Naive B cell (primary cell): ENCODE measurements around the gene ATF6. TPM values are rescaled to one million over a fixed set of nuclear protein-coding genes. Genes with fewer than 3 reads are reported as not detected.

ENCODE experiments used
- ATAC-seq, 2 donors: fragments of 150-1000 bp; cut with Tn5 transposase; 2 replicates each; pipeline ENCODE4 v1.10.0; 2021; ENCODE audit warnings: low read depth in 2 of 2, mild to moderate bottlenecking in 2 of 2, moderate library complexity in 2 of 2
- DNase-seq: peaks from one replicate; pipeline ENCODE4 v3.0.0; 2022
- H3K27ac Mint-ChIP-seq, 6 donors: one replicate each; pipeline ENCODE4 v1.8.0; 2020 to 2022; ENCODE audit warnings: mild to moderate bottlenecking in 6 of 6, mixed read lengths in 6 of 6, moderate library complexity in 5 of 6, inconsistent platforms in 2 of 6
- H3K27me3 Mint-ChIP-seq, 3 donors: one replicate each; pipeline ENCODE4 v1.8.0; 2021 to 2022; ENCODE audit warnings: mixed read lengths in 3 of 3, mild to moderate bottlenecking in 1 of 3
- H3K36me3 Mint-ChIP-seq, 2 donors: one replicate each; pipeline ENCODE4 v1.8.0; 2020 to 2022; ENCODE audit warnings: mixed read lengths in 2 of 2, inconsistent platforms in 1 of 2, mild to moderate bottlenecking in 1 of 2
- H3K4me1 Mint-ChIP-seq, 3 donors: one replicate each; pipeline ENCODE4 v1.8.0; 2020 to 2022; ENCODE audit warnings: mixed read lengths in 3 of 3, inconsistent platforms in 1 of 3, mild to moderate bottlenecking in 1 of 3, moderate library complexity in 1 of 3
- H3K4me3 Mint-ChIP-seq, 8 donors: one replicate each; pipeline ENCODE4 v1.8.0; 2020 to 2022; ENCODE audit warnings: mild to moderate bottlenecking in 8 of 8, mixed read lengths in 8 of 8, moderate library complexity in 8 of 8, inconsistent platforms in 2 of 8
- H3K9me3 Mint-ChIP-seq, 7 donors: one replicate each; pipeline ENCODE4 v1.8.0; 2020 to 2022; ENCODE audit warnings: mixed read lengths in 7 of 7, mild to moderate bottlenecking in 5 of 7, inconsistent platforms in 2 of 7, moderate library complexity in 1 of 7
- polyA plus RNA-seq, 6 donors: library from polyadenylated mRNA; unstranded; fragments of 300-500 nt; fragmentation: Illumina TruSeq; gene quantifications; one replicate each; pipeline ENCODE4 v1.2.3, GENCODE V29; 2021; ENCODE audit warnings: low read depth in 6 of 6

The ATF6 gene
- polyA plus RNA-seq, 6 donors from 2014 or later = 12.0 to 15.3 (median 14.3) TPM

GRCh38 chr1:161970633-161971032, 204.5 kb downstream of the ATF6 start:
- H3K27ac Mint-ChIP-seq = peak overlapping the region in 1 of 6 donors; percentile 42

DNA sequence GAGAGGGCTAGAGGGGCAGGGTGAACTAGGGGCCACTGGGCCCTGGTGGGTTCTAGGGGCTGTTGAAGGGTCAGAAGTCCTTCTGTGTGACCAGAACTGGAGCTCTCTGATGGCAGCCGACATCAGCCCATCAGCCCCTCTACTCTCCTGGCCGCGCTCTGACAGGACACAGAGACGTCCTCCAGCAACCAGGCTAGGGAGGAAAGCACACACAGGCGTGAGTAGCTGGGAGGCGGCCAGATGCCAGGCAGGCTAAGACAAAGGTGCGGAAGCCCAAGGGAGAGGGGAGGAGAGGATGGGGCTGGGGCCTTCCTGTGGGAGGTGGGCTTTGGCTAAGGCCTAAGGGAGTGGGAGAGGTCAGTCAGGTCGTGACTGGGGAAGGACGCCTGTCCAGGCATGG, 206.7 kb downstream of the ATF6 start:
- Mint-ChIP-seq H3K4me1 (peaks cover 0 to 16% (median 0%) of the 10 kb centered on the region in 3 donors), H3K9me3 (no peaks in the 10 kb centered on the region), H3K27ac (peak overlapping the region in 1 of 6 donors; percentile 33), H3K4me3 (no peak overlapping the region), H3K36me3 (peaks cover 0 to under 1% of the 10 kb centered on the region in 2 donors), H3K27me3 (no peaks in the 10 kb centered on the region)
- DNase-seq = no peak
- ATAC-seq = no peak

More at GRCh38 chr1:161970633-161971032, 204.5 kb downstream of the ATF6 start:
- Mint-ChIP-seq H3K9me3 (no peaks in the 10 kb centered on the region), H3K4me3 (no peak overlapping the region), H3K4me1 (peaks cover 0 to 16% (median 0%) of the 10 kb centered on the region in 3 donors), H3K36me3 (peaks cover 5 to 14% of the 10 kb centered on the region in 2 donors), H3K27me3 (no peaks in the 10 kb centered on the region)
- DNase-seq (no peak), ATAC-seq (no peak)

DNA sequence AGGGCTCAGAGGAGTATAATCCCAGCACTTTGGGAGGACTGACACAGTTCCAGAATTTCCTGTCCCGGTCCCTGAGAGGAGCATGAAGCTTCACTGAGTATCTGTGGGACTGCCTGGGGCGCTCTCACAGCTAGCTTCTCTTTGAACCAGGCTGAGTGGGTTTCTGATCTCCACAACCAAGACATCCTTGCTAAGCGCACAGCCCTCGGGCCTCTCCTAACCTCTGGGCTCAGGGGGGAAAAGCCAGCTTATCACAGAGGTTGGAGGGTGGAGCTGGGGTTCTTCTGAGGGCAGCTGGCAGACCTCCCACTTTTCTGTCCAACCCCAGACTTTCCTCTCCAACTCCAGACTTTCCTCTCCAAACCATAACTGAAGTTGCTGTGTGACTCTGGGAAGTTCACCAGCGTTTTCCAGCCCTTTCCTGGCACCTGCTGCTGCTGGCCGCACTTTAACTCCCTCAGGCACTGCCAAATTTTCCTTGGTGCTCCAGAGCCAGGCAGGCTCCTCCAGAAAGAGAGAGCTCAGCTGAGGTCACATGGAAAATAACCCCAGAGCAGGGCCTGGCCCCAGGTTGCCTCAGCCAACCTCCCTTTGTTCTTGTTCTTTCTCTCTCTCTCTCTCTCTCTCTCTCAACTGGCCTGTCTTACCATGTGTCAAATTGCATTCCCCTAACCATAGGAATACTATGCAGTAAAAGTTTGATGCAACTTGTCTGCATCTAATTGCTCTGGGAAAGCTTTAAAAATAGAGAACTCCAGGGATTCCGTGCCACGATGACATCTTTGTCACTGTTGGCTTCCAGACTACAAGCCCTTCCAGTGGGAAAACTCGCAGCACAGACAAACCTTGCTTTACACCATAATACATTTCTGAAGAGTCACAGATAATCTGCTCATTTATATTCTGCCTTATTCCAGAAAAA, 208.1 kb downstream of the ATF6 start:
- Mint-ChIP-seq H3K9me3 (no peaks in the 10 kb centered on the region), H3K4me1 (peaks cover 0 to 14% (median 0%) of the 10 kb centered on the region in 3 donors), H3K4me3 (peak overlapping the region in 1 of 8 donors; percentile 29), H3K27me3 (no peaks in the 10 kb centered on the region), H3K27ac (peak overlapping the region in 1 of 6 donors; percentile 30), H3K36me3 (no peaks in the 10 kb centered on the region)
- ATAC-seq (no peak), DNase-seq (no peak)

GRCh38 chr1:161978011-161978790, 212.1 kb downstream of the ATF6 start:
- H3K4me1 Mint-ChIP-seq = no peaks in the 10 kb centered on the region
- peak overlapping the region in 1 of 6 donors; percentile 25 for H3K27ac Mint-ChIP-seq
- H3K27me3 Mint-ChIP-seq = peaks cover 0 to 19% (median 0%) of the 10 kb centered on the region in 3 donors
- no peaks in the 10 kb centered on the region for H3K9me3 Mint-ChIP-seq
- H3K36me3 Mint-ChIP-seq = no peaks in the 10 kb centered on the region
- peak in 1 of 2 donors; percentile 37 for ATAC-seq
- no peak for DNase-seq
- no peak overlapping the region for H3K4me3 Mint-ChIP-seq

DNA sequence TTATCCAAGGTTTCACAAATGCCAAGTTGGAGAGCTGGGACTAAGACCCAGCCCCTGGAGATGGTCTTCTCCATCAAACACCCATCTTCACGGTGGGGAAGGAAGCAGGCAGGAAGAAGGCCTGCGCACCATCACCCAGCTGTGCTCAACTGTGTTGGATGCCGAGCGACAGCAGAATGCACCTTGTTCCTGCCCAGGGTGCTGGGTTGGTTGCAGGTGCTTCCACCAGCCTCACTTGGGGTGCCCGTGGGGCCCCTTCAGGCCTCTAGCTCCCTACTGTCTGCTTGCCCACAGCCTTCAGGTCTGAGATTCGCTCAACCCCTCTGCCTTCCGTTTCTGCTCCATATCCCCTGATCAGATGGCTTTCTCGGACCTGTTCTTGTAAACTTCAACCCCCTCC, 215.0 kb downstream of the ATF6 start:
- ATAC-seq = no peak
- Mint-ChIP-seq H3K27ac (no peak overlapping the region), H3K36me3 (no peaks in the 10 kb centered on the region), H3K9me3 (peaks cover 0 to 1% (median 0%) of the 10 kb centered on the region in 7 donors), H3K4me3 (no peak overlapping the region), H3K27me3 (peaks cover 4 to 32% (median 6%) of the 10 kb centered on the region in 3 donors), H3K4me1 (no peaks in the 10 kb centered on the region)
- no peak for DNase-seq

DNA sequence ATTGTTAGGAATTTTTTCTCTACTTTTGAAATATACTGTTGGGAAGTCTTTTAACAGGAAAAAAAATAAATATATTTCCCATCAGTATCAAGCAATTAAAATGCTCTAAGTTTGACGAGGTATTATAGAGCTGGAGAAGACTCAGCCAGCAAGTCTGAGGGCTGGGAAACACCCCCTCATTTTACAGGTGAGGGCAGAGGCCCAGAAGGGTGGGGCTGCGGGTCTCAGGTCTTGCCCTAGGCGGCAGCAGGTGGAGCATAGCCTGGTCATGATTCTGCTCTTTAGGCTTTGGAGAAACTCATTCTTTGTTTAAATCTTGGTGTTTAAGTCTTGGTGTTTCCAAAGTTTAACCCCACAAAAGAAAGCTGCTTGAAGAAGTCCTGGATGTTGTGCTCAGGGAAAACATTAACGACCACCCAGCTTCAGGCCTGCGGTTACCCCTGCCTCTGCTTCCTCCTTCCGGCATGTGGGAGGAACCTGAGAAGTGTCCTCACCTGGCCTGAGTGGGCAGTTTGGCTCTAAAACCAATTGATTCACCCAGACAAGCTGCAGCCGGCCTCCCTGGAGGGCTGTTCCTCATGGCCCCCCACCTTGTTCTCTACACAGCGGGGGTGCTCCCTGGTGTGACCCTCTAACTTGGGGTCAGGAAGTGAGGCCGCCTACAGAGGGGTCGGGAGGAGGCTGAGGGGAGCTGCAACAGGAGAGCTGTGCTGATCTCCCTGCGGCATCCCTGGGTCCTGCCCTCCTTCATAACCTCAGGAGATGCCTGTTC, 215.8 kb downstream of the ATF6 start:
- no peak for ATAC-seq
- Mint-ChIP-seq H3K4me3 (no peak overlapping the region), H3K27me3 (peaks cover 4 to 32% (median 6%) of the 10 kb centered on the region in 3 donors), H3K36me3 (peaks cover 0 to under 1% of the 10 kb centered on the region in 2 donors), H3K27ac (no peak overlapping the region), H3K9me3 (peaks cover 0 to 1% (median 0%) of the 10 kb centered on the region in 7 donors), H3K4me1 (no peaks in the 10 kb centered on the region)
- no peak for DNase-seq

DNA sequence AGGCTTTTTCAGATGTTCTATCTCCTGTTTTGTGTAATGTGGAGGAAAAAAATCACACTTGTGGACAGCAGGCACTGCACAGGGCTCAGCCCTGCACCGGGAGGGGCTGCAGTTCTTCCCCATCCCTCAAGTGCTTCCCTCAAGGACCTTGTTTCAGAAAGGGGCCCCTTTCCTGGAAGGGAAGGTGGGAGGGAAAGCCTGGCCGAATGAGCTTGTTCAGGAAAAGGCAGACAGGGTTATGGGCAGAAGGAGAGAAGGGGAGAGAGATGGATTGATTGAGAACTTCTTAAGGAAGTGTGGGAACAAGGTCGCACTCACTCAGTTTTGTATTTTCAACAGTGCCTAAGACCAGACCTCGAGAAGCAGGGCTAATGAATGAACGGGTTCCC, 216.4 kb downstream of the ATF6 start:
- no peak for ATAC-seq
- no peak overlapping the region for H3K27ac Mint-ChIP-seq

GRCh38 chr1:161982917-161983316, 216.8 kb downstream of the ATF6 start:
- Mint-ChIP-seq H3K27me3 (peaks cover 4 to 32% (median 6%) of the 10 kb centered on the region in 3 donors), H3K4me3 (no peak overlapping the region), H3K4me1 (no peaks in the 10 kb centered on the region), H3K36me3 (peaks cover 5 to 7% of the 10 kb centered on the region in 2 donors), H3K9me3 (peaks cover 0 to 8% (median 4%) of the 10 kb centered on the region in 7 donors), H3K27ac (no peak overlapping the region)
- DNase-seq = no peak
- ATAC-seq = no peak

More for the DNA sequence above, 216.4 kb downstream of the ATF6 start:
- Mint-ChIP-seq H3K9me3 (peaks cover 0 to 6% (median 4%) of the 10 kb centered on the region in 7 donors), H3K27me3 (peaks cover 4 to 32% (median 6%) of the 10 kb centered on the region in 3 donors), H3K4me1 (no peaks in the 10 kb centered on the region), H3K36me3 (peaks cover 5 to 6% of the 10 kb centered on the region in 2 donors), H3K4me3 (no peak overlapping the region)
- no peak for DNase-seq

DNA sequence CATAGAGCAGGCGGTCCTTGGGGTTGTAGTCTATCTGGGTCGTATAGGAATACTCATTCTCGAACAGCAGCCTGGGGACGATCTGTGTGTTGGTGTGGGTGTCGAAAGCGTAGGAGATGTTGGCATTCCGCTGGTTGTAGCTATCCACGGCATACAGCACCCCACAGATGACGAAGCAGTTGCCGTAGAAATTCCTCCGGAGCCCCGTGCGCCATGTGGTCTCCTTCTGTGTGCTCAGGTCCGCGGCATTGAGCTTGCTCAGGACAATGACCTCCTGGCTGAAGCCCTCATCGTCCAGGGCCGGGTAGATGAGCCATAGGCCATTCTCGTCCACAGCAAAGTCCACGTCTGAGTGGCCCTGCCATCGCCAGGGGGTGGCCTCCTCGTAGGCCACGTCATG, 217.6 kb downstream of the ATF6 start:
- Mint-ChIP-seq H3K4me3 (no peak overlapping the region), H3K27me3 (peaks cover 4 to 37% (median 11%) of the 10 kb centered on the region in 3 donors), H3K27ac (no peak overlapping the region), H3K36me3 (peaks cover 5 to 7% of the 10 kb centered on the region in 2 donors), H3K4me1 (no peaks in the 10 kb centered on the region), H3K9me3 (peaks cover 1 to 10% (median 4%) of the 10 kb centered on the region in 7 donors)
- ATAC-seq (no peak), DNase-seq (no peak)

DNA sequence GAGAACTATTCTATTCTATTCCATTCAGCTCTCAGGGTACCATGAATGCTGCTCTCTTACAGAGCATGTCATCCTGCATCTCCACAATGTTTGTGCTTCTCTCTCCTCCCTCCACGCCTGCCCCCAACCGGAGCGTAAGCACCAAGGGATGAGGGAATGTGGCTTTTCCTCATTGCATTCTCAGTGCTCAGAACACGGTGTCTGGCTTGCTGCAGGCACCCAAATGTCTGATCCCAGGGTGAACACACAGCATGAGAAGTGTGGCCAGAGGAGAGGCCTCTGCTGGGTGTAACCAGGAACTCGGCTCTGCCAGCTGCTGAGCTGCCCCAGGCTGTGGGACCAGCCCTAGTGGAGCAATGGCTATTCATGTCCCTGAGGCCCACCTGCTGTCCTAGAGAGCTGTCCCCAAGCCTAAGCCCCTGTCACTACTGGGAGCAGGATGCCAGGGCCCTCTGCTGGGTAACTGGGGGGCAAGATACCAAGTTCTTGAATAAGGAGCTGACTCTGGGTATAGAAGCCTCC, 219.2 kb downstream of the ATF6 start:
- Mint-ChIP-seq H3K9me3 (peaks cover 1 to 10% (median 5%) of the 10 kb centered on the region in 7 donors), H3K4me1 (no peaks in the 10 kb centered on the region), H3K4me3 (peak overlapping the region in 1 of 8 donors; percentile 11), H3K27me3 (peaks cover 4 to 49% (median 17%) of the 10 kb centered on the region in 3 donors), H3K36me3 (peaks cover 5 to 7% of the 10 kb centered on the region in 2 donors), H3K27ac (no peak overlapping the region)
- no peak for ATAC-seq
- no peak for DNase-seq

DNA sequence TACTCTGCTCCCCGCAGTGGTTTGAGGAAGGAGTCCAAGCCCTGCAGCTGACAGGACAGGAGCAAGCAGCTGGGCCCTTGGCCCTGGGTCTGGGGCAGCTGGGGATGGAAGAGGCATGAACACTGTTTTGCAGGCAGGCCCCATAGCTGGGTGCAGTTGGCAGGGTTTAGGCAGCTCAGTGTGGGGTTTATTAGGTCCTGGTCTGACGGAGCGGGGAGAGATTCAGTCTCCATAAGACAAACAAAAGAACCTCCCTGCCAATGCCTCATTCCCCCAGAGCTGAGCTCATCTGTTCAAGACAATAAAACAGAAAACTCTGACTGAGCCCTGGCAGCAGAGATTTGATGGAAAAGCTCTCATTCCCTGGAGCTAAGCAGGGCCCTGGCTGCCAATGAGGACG, 220.2 kb downstream of the ATF6 start:
- no peak for DNase-seq
- H3K4me1 Mint-ChIP-seq = no peaks in the 10 kb centered on the region
- no peak for ATAC-seq
- peaks cover 4 to 44% (median 17%) of the 10 kb centered on the region in 3 donors for H3K27me3 Mint-ChIP-seq
- peaks cover 1 to 10% (median 5%) of the 10 kb centered on the region in 7 donors for H3K9me3 Mint-ChIP-seq
- no peak overlapping the region for H3K4me3 Mint-ChIP-seq
- no peak overlapping the region for H3K27ac Mint-ChIP-seq
- peaks cover 5 to 7% of the 10 kb centered on the region in 2 donors for H3K36me3 Mint-ChIP-seq

GRCh38 chr1:161987303-161987702, 221.2 kb downstream of the ATF6 start:
- Mint-ChIP-seq H3K9me3 (peaks cover 1 to 10% (median 5%) of the 10 kb centered on the region in 7 donors), H3K4me1 (no peaks in the 10 kb centered on the region), H3K36me3 (peaks cover 5 to 7% of the 10 kb centered on the region in 2 donors), H3K27me3 (peaks cover 4 to 38% (median 17%) of the 10 kb centered on the region in 3 donors), H3K4me3 (no peak overlapping the region), H3K27ac (no peak overlapping the region)
- DNase-seq (no peak), ATAC-seq (no peak)
